ENCODE measurements around the gene CDC6. TPM values are rescaled to one million over a fixed set of nuclear protein-coding genes. Genes with fewer than 3 reads are reported as not detected.

CDC6 gene
- total and polyA plus RNA-seq, 2 donors (not counting 1 experiment from before 2014, with no cell fraction given): 0.69 to 2.2 TPM

- peaks cover 72% of the 10 kb centered on the region for H3K4me1 Mint-ChIP-seq
- H3K9ac ChIP-seq (ENCODE audit: low read length): no peak overlapping the region
- CTCF ChIA-PET: interaction anchor here (1.3 to 12.7 kb wide), 7 partner anchors 10 to 28 kb away, joined by 3 to 119 read pairs (median 5); partner anchors contain the start of gene RARA
These were observed 44.3 kb downstream of the CDC6 start for GRCh38 chr17:40331743-40332641.

More at GRCh38 chr17:40331743-40332641, 44.3 kb downstream of the CDC6 start:
- peaks cover 99% of the 10 kb centered on the region for H3K79me2 ChIP-seq (ENCODE audit: control insufficient read depth, insufficient read depth, low read length)
- peaks cover 35% of the 10 kb centered on the region for H4K20me1 ChIP-seq (ENCODE audit: control insufficient read depth, insufficient read depth, low read length, poor library complexity, severe bottlenecking)
- H2AFZ ChIP-seq (ENCODE audit: insufficient read depth, low read depth, low read length, poor library complexity, severe bottlenecking): no peak overlapping the region
- peak overlapping the region; percentile 40 for H3K4me3 Mint-ChIP-seq
- no peak overlapping the region for H3K4me3 ChIP-seq (ENCODE audit: control extremely low read depth in 1 of 5, extremely low read depth in 1 of 5, insufficient read depth in 1 of 5, low read depth in 2 of 5, low read length in 4 of 5)
- DNase-seq (no peak), ATAC-seq (ENCODE audit: low read depth) (no peak)
- H3K4me2 ChIP-seq (replicated peaks; ENCODE audit: low read depth, low read length, poor library complexity, severe bottlenecking): peak overlapping the region; percentile 76
- H3K27ac ChIP-seq (ENCODE audit: low read length in 2 of 2): no peak overlapping the region
- peak overlapping the region; percentile 50 for H3K27ac Mint-ChIP-seq
- H3K4me1 ChIP-seq (ENCODE audit: control insufficient read depth in 2 of 2, insufficient read depth in 2 of 2, low read length in 2 of 2): peaks cover 67 to 86% of the 10 kb centered on the region in 2 donors
- no peaks in the 10 kb centered on the region for H3K9me3 ChIP-seq (ENCODE audit: control extremely low read depth in 1 of 3, control insufficient read depth in 2 of 3, insufficient read depth in 1 of 3, low read length in 2 of 3)
- WGBS (ENCODE audit: insufficient coverage): 75% methylated on average over 19 of the region's 22 CpGs
- no peaks in the 10 kb centered on the region for H3K9me3 Mint-ChIP-seq (ENCODE audit: insufficient read depth)
- H3K27me3 ChIP-seq (replicated peaks in 1 of 4; ENCODE audit: control extremely low read depth in 1 of 4, control insufficient read depth in 3 of 4, insufficient read depth in 4 of 4, low read length in 3 of 4): no peaks in the 10 kb centered on the region
- no peaks in the 10 kb centered on the region for H3K27me3 Mint-ChIP-seq
- TF ChIP-seq, protein P1, sequence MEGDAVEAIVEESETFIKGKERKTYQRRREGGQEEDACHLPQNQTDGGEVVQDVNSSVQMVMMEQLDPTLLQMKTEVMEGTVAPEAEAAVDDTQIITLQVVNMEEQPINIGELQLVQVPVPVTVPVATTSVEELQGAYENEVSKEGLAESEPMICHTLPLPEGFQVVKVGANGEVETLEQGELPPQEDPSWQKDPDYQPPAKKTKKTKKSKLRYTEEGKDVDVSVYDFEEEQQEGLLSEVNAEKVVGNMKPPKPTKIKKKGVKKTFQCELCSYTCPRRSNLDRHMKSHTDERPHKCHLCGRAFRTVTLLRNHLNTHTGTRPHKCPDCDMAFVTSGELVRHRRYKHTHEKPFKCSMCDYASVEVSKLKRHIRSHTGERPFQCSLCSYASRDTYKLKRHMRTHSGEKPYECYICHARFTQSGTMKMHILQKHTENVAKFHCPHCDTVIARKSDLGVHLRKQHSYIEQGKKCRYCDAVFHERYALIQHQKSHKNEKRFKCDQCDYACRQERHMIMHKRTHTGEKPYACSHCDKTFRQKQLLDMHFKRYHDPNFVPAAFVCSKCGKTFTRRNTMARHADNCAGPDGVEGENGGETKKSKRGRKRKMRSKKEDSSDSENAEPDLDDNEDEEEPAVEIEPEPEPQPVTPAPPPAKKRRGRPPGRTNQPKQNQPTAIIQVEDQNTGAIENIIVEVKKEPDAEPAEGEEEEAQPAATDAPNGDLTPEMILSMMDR (IDR thresholded peaks at IDR 0.05): no peak
- TF ChIP-seq EZH2 (IDR thresholded peaks at IDR 0.05; ENCODE audit: borderline replicate concordance, insufficient read depth, low read depth, low read length, poor library complexity, severe bottlenecking): no peak
- H3K36me3 ChIP-seq (replicated peaks in 1 of 2; ENCODE audit: control extremely low read depth in 1 of 2, control insufficient read depth in 1 of 2, extremely low read depth in 1 of 2, insufficient read depth in 2 of 2, low read length in 1 of 2): peaks cover 0 to 32% of the 10 kb centered on the region in 2 experiments
- intact Hi-C loops (cut with micrococcal nuclease): no loop called here
- POLR2A ChIA-PET: interaction anchor here (0.6 to 1.5 kb wide), 3 partner anchors 8 to 86 kb away, joined by 3 to 5 read pairs (median 3); partner anchors contain the start of gene TOP2A

Data from B cell (primary cell).